HepG2 (cell line): ENCODE measurements around the gene GPATCH8. TPM values are rescaled to one million over a fixed set of nuclear protein-coding genes. Genes with fewer than 3 reads are reported as not detected.
A peak's percentile ranks its signal among the peaks of the same experiment; 100 is the strongest.

Experiments used
- BCL6 ChIP-seq: IDR thresholded peaks from 2 replicates; pipeline ENCODE4 v1.6.1; 2016; ENCODE audit warnings: missing genetic modification reagents, missing compliant biosample characterization
- BORCS8-MEF2B ChIP-seq: sonication (generic); formaldehyde crosslinking; IDR thresholded peaks from 2 replicates; pipeline ENCODE4 v1.8.0; 2022; ENCODE audit warnings: mild to moderate bottlenecking, missing genetic modification reagents
- DDIT3 ChIP-seq: sonication (generic); formaldehyde crosslinking; IDR thresholded peaks from 2 replicates; pipeline ENCODE4 v1.4.0; 2020; ENCODE audit warnings: mild to moderate bottlenecking, missing genetic modification reagents
- DNMT1 ChIP-seq: sonication (generic); formaldehyde crosslinking; IDR thresholded peaks from 2 replicates; pipeline ENCODE4 v1.5.1; 2020; ENCODE audit warnings: mild to moderate bottlenecking, missing genetic modification reagents
- MYPOP ChIP-seq: sonication (generic); formaldehyde crosslinking; IDR thresholded peaks from 2 replicates; pipeline ENCODE4 v1.8.1; 2023; ENCODE audit warnings: mild to moderate bottlenecking, moderate library complexity, missing genetic modification reagents
- NPAS2 ChIP-seq: sonication (generic); formaldehyde crosslinking; IDR thresholded peaks from 2 replicates; pipeline ENCODE4 v1.8.0; 2022; ENCODE audit warnings: mild to moderate bottlenecking, missing genetic modification reagents, borderline replicate concordance
- SOX6 ChIP-seq, 2 experiments: fragments of 450-650 bp in 1 of 2; sonication (generic) in 1 of 2; formaldehyde crosslinking in 1 of 2; IDR thresholded peaks; 2 replicates each; pipeline versions ENCODE4 v1.4.0 to v1.6.1; 2017 to 2020; ENCODE audit warnings: antibody characterized with exemption in 1 of 2, mild to moderate bottlenecking in 1 of 2, missing genetic modification reagents in 1 of 2
- SUZ12 ChIP-seq: fragments of 150-350 bp; IDR thresholded peaks from 2 replicates; pipeline ENCODE4 v1.6.1; 2014; ENCODE audit warnings: low read depth, low read length
- TBL1XR1 ChIP-seq: fragments of 150-350 bp; IDR thresholded peaks from 2 replicates; pipeline ENCODE4 v1.6.1; 2014; ENCODE audit warnings: borderline replicate concordance, low read length; ENCODE audit not compliant: partially characterized antibody
- TCF7 ChIP-seq: sonication (generic); IDR thresholded peaks from 2 replicates; pipeline ENCODE4 v1.6.1; 2016; ENCODE audit warnings: antibody characterized with exemption, low read depth
- ZEB1 ChIP-seq: IDR thresholded peaks from 2 replicates; pipeline ENCODE4 v1.6.1; 2012; ENCODE audit warnings: mild to moderate bottlenecking, low read depth, inconsistent platforms; ENCODE audit not compliant: insufficient replicate concordance
- ZFP36 ChIP-seq: fragments of 150-350 bp; IDR thresholded peaks from 2 replicates; pipeline ENCODE4 v1.6.1; 2018; ENCODE audit warnings: borderline replicate concordance, low read length, low read depth; ENCODE audit not compliant: partially characterized antibody
- ZNF101 ChIP-seq: sonication (generic); formaldehyde crosslinking; IDR thresholded peaks from 2 replicates; pipeline ENCODE4 v1.4.0; 2020; ENCODE audit warnings: mild to moderate bottlenecking, low read depth, missing genetic modification reagents, borderline replicate concordance
- ZNF496 ChIP-seq: sonication (generic); formaldehyde crosslinking; IDR thresholded peaks from 2 replicates; pipeline ENCODE4 v1.8.1; 2023; ENCODE audit warnings: mild to moderate bottlenecking, moderate library complexity, missing genetic modification reagents; ENCODE audit not compliant: insufficient replicate concordance
- ZNF558 ChIP-seq: sonication (generic); formaldehyde crosslinking; IDR thresholded peaks from 2 replicates; pipeline ENCODE4 v1.9.0; 2022; ENCODE audit warnings: mild to moderate bottlenecking, missing genetic modification reagents, borderline replicate concordance
- ZNF570 ChIP-seq: sonication (generic); formaldehyde crosslinking; IDR thresholded peaks from 2 replicates; pipeline ENCODE4 v1.4.0; 2020; ENCODE audit warnings: mild to moderate bottlenecking, missing genetic modification reagents, borderline replicate concordance
- ZNF766 ChIP-seq: sonication (generic); formaldehyde crosslinking; IDR thresholded peaks from 2 replicates; pipeline ENCODE4 v1.5.0; 2020; ENCODE audit warnings: missing genetic modification reagents, borderline replicate concordance
- ZNF878 ChIP-seq: sonication (generic); formaldehyde crosslinking; IDR thresholded peaks from 2 replicates; pipeline ENCODE4 v1.8.1; 2023; ENCODE audit warnings: mild to moderate bottlenecking, missing genetic modification reagents, moderate library complexity
- ZUFSP ChIP-seq: sonication (generic); formaldehyde crosslinking; IDR thresholded peaks from 2 replicates; pipeline ENCODE4 v1.9.0; 2021; ENCODE audit warnings: missing genetic modification reagents, mild to moderate bottlenecking, borderline replicate concordance
- polyA plus RNA-seq, 8 experiments: library from polyadenylated mRNA; depleted of rRNA in 3 of 8; stranded (reverse) in 7 of 8; unstranded in 1 of 8; fragments of >200 nt; fragmentation: Illumina TruSeq in 4 of 8; extraction: Trizol in 4 of 8; gene quantifications; 2 replicates each; pipeline versions ENCODE4 v1.2.1 to v1.2.3, GENCODE V29; 2011 to 2016; ENCODE audit warnings: low read depth in 4 of 8, missing spikeins in 1 of 8, mixed read lengths in 1 of 8; ENCODE audit not compliant: insufficient read depth in 1 of 8
- total RNA-seq, 5 experiments: library from RNA; depleted of rRNA; stranded (reverse); fragments of >200 nt; fragmentation: Illumina TruSeq; extraction: Trizol; gene quantifications; 2 replicates each; pipeline ENCODE4 v1.2.3, GENCODE V29; 2016; ENCODE audit warnings: low read depth in 1 of 5
- TF ChIP-seq, protein P1 (sequence below): sonication (generic); formaldehyde crosslinking; IDR thresholded peaks from 2 replicates; pipeline ENCODE4 v1.4.0; 2020; ENCODE audit warnings: mild to moderate bottlenecking, low read depth, missing genetic modification reagents
- TF ChIP-seq, protein P2 (sequence below), 2 experiments: sonication (generic) in 1 of 2; formaldehyde crosslinking in 1 of 2; IDR thresholded peaks; 2 replicates each; pipeline versions ENCODE4 v1.5.1 to v1.6.1; 2011 to 2020; ENCODE audit warnings: borderline replicate concordance in 1 of 2, low read depth in 1 of 2, low read length in 1 of 2, mild to moderate bottlenecking in 1 of 2, missing genetic modification reagents in 1 of 2, moderate library complexity in 1 of 2

Gene GPATCH8
- total and polyA plus RNA-seq, 2 of the 13 experiments (the other 11 are each of a cell fraction or from before 2014, with no cell fraction given): 20.7 to 21.5 TPM

DNA sequence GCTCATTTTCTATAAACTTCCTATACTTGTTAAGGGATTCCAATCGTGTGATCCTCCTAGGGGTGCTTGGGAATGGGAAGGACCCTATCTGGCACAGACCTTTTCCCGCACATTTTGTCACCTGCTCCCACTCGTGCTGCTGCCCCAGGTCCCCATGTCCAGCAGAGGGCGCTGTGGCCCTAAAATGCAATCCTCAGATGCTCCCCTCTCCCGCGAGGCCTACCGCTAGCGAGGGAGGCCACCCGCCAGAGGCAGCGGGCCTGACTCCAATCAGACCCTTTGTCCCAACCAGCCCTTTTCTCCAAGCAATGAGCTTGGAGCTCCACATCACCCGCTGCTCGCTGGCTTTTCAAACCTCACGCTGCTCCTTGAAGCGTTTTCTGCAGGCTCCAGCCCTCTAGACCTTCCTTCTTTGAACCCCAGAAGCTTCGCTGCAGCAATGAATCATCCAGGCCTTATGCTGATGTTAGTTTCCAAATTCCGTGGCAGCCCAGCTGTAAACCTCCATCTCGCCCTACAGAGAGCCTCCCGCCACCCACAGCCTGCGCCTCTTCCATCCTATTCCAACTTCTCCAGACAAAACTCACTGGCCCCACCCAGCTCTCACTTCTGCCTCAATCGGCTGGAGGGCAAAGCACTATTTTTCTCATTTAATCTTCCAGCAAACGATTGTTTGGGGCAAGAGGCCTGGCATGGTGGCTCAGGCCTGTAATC, 30.5 kb upstream of the GPATCH8 start (continued):
- no peak for TF ChIP-seq ZUFSP (CRISPR knock-in tag)
- TF ChIP-seq SOX6 (IDR thresholded peaks at IDR 0.05): no peak
- peak; percentile 61 for TF ChIP-seq SOX6 (CRISPR knock-in tag; IDR thresholded peaks at IDR 0.05)
- TF ChIP-seq SUZ12: no peak
- peak; percentile 89; the same call in 1 of the 2 replicates for TF ChIP-seq ZNF766
- no peak for TF ChIP-seq BORCS8-MEF2B (CRISPR knock-in tag)
- no peak for TF ChIP-seq DDIT3
- no peak for TF ChIP-seq ZEB1
- no peak for TF ChIP-seq ZNF101
- no peak for TF ChIP-seq ZNF496 (CRISPR knock-in tag)
- TF ChIP-seq ZNF570 (CRISPR knock-in tag): no peak
- peak; percentile 69 for TF ChIP-seq ZFP36
- TF ChIP-seq DNMT1 (CRISPR knock-in tag): no peak
- peak; percentile 50; the same call in 1 of the 2 replicates for TF ChIP-seq BCL6 (CRISPR knock-in tag)
- no peak for TF ChIP-seq MYPOP (CRISPR knock-in tag)
- TF ChIP-seq, protein P1, sequence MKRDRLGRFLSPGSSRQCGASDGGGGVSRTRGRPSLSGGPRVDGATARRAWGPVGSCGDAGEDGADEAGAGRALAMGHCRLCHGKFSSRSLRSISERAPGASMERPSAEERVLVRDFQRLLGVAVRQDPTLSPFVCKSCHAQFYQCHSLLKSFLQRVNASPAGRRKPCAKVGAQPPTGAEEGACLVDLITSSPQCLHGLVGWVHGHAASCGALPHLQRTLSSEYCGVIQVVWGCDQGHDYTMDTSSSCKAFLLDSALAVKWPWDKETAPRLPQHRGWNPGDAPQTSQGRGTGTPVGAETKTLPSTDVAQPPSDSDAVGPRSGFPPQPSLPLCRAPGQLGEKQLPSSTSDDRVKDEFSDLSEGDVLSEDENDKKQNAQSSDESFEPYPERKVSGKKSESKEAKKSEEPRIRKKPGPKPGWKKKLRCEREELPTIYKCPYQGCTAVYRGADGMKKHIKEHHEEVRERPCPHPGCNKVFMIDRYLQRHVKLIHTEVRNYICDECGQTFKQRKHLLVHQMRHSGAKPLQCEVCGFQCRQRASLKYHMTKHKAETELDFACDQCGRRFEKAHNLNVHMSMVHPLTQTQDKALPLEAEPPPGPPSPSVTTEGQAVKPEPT (CRISPR knock-in tag): no peak
- TF ChIP-seq TBL1XR1: peak; percentile 47
- TF ChIP-seq, protein P2, sequence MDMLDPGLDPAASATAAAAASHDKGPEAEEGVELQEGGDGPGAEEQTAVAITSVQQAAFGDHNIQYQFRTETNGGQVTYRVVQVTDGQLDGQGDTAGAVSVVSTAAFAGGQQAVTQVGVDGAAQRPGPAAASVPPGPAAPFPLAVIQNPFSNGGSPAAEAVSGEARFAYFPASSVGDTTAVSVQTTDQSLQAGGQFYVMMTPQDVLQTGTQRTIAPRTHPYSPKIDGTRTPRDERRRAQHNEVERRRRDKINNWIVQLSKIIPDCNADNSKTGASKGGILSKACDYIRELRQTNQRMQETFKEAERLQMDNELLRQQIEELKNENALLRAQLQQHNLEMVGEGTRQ (IDR thresholded peaks at IDR 0.05; ENCODE audit: low read depth, low read length): no peak
- TF ChIP-seq, protein P2 (CRISPR knock-in tag; IDR thresholded peaks at IDR 0.05; ENCODE audit: borderline replicate concordance): no peak
- no peak for TF ChIP-seq ZNF878 (CRISPR knock-in tag)
- peak; percentile 51; the same call in 1 of the 2 replicates for TF ChIP-seq ZNF558
- no peak for TF ChIP-seq TCF7
- no peak for TF ChIP-seq NPAS2 (CRISPR knock-in tag)
